ENCODE results near the gene DPRX. TPM values are rescaled to one million over a fixed set of nuclear protein-coding genes. Genes with fewer than 3 reads are reported as not detected.

Gene DPRX
- total and polyA plus RNA-seq, 2 experiments from 2014 or later: not detected

DNA sequence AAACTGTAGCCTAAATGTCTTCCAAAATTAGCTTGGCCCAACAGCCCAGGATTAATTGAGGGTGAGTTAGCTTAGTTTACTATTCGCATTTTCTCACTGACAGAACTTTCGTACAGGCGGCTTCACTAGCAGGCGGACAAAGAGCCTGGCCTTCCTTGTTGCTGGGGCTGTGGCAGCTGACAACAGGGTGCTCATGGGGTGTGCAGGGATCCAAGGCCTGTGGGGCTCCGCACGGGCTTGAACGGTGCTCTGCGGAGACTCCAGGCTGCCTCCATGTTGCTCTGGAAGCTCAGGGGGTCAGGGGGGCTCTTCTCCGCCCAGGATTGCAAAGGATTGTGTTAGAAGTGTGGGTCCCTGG, 36.3 kb upstream of the DPRX start:
- no peaks in the 10 kb centered on the region for H3K79me2 ChIP-seq (ENCODE audit: insufficient read depth)
- H3K4me1 ChIP-seq (ENCODE audit: insufficient read depth): no peaks in the 10 kb centered on the region
- DNase-seq: no peak
- H3K27ac ChIP-seq: no peak overlapping the region
- TF ChIP-seq EZH2 (IDR thresholded peaks at IDR 0.05; ENCODE audit: insufficient read depth, poor library complexity, severe bottlenecking) (no peak), EZH2phosphoT487 (IDR thresholded peaks at IDR 0.05; ENCODE audit: insufficient read depth, low read depth) (no peak)
- H3K4me3 ChIP-seq: no peak overlapping the region
- no peaks in the 10 kb centered on the region for H4K20me1 ChIP-seq (ENCODE audit: insufficient read depth)
- H3K4me2 ChIP-seq (ENCODE audit: unreplicated experiment): no peak overlapping the region
- no peaks in the 10 kb centered on the region for H3K9me3 ChIP-seq (ENCODE audit: low read depth)
- no peaks in the 10 kb centered on the region for H3K36me3 ChIP-seq (ENCODE audit: low read depth)
- no peaks in the 10 kb centered on the region for H3K9me2 ChIP-seq (ENCODE audit: insufficient read depth)
- in situ Hi-C loops (cut with MboI): no loop called here
- WGBS, 2 experiments (ENCODE audit: low coverage in 1 of 2, low lambda C conversion rate in 2 of 2, missing lambda C conversion rate in 2 of 2): 40 to 45% methylated on average over 9 of the region's 9 CpGs
- no peaks in the 10 kb centered on the region for H3K27me3 ChIP-seq (replicated peaks; ENCODE audit: insufficient read depth)
- H3K9ac ChIP-seq: no peak overlapping the region
- no peaks in the 10 kb centered on the region for H3F3A ChIP-seq (ENCODE audit: insufficient read depth)
- no peak overlapping the region for H2AFZ ChIP-seq

DNA sequence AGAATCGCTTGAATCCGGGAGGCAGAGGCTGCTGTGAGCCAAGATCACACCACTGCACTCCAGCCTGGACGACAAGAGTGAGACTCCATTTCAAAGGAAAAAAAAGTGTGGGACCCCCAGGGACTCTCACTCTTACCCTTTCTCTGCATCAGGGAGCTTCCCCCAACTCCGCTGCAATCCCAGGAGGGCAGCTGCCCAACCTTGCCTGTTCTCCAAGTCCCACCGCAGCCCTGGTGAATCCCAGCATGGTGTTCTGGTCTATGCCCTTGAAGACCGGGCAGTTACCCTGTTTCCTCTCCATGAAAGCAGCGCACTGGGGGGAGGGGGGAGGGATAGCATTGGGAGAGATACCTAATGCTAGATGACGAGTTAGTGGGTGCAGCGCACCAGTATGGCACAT, 35.7 kb upstream of the DPRX start:
- no peak for TF ChIP-seq EZH2 (IDR thresholded peaks at IDR 0.05; ENCODE audit: insufficient read depth, poor library complexity, severe bottlenecking)
- H3K9me3 ChIP-seq (ENCODE audit: low read depth): no peaks in the 10 kb centered on the region
- H3K9me2 ChIP-seq (ENCODE audit: insufficient read depth): no peaks in the 10 kb centered on the region
- H4K20me1 ChIP-seq (ENCODE audit: insufficient read depth): no peaks in the 10 kb centered on the region
- no peak overlapping the region for H3K4me3 ChIP-seq
- DNase-seq: no peak
- no peak overlapping the region for H3K27ac ChIP-seq
- no peaks in the 10 kb centered on the region for H3K27me3 ChIP-seq (replicated peaks; ENCODE audit: insufficient read depth)
- no peaks in the 10 kb centered on the region for H3K79me2 ChIP-seq (ENCODE audit: insufficient read depth)
- no peak overlapping the region for H2AFZ ChIP-seq
- H3K36me3 ChIP-seq (ENCODE audit: low read depth): no peaks in the 10 kb centered on the region
- H3K9ac ChIP-seq: no peak overlapping the region
- WGBS, 2 experiments (ENCODE audit: low coverage in 1 of 2, low lambda C conversion rate in 2 of 2, missing lambda C conversion rate in 2 of 2): 25% methylated on average over 9 of the region's 9 CpGs
- H3F3A ChIP-seq (ENCODE audit: insufficient read depth): no peaks in the 10 kb centered on the region
- in situ Hi-C loops (cut with MboI): no loop called here
- H3K4me1 ChIP-seq (ENCODE audit: insufficient read depth): no peaks in the 10 kb centered on the region
- no peak overlapping the region for H3K4me2 ChIP-seq (ENCODE audit: unreplicated experiment)

DNA sequence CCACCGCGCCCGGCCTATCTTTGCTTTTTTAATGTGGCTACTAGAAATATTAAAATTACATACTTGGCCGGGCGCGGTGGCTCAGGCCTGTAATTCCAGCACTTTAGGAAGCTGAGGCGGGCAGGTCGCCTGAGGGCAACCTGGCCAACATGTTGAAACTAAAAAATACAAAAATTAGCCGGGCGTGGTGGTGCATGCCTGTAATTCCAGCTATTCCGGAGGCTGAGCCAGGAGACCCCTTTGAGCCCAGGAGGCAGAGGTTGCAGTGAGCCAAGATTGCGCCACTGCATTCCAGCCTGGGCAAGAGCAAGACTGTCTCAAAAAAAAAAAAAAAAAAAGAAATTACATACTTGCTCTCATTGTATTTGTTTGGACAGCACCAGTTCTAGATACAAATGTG, 34.8 kb upstream of the DPRX start:
- Histone ChIP-seq H3K27me3 (replicated peaks; ENCODE audit: insufficient read depth) (no peaks in the 10 kb centered on the region), H3K9me3 (ENCODE audit: low read depth) (no peaks in the 10 kb centered on the region), H3K4me2 (ENCODE audit: unreplicated experiment) (no peak overlapping the region), H3K79me2 (ENCODE audit: insufficient read depth) (no peaks in the 10 kb centered on the region), H3K4me3 (no peak overlapping the region), H3K27ac (no peak overlapping the region), H3F3A (ENCODE audit: insufficient read depth) (no peaks in the 10 kb centered on the region), H4K20me1 (ENCODE audit: insufficient read depth) (no peaks in the 10 kb centered on the region), H3K36me3 (ENCODE audit: low read depth) (no peaks in the 10 kb centered on the region), H3K4me1 (ENCODE audit: insufficient read depth) (no peaks in the 10 kb centered on the region), H3K9ac (no peak overlapping the region), H2AFZ (no peak overlapping the region), H3K9me2 (ENCODE audit: insufficient read depth) (no peaks in the 10 kb centered on the region)
- DNase-seq: no peak
- TF ChIP-seq EZH2 (IDR thresholded peaks at IDR 0.05; ENCODE audit: insufficient read depth, poor library complexity, severe bottlenecking) (no peak), EZH2phosphoT487 (IDR thresholded peaks at IDR 0.05; ENCODE audit: insufficient read depth, low read depth) (no peak)
- WGBS, 2 experiments (ENCODE audit: low coverage in 1 of 2, low lambda C conversion rate in 2 of 2, missing lambda C conversion rate in 2 of 2): 54 to 60% methylated on average over 12 of the region's 12 CpGs
- in situ Hi-C loops (cut with MboI): no loop called here

DNA sequence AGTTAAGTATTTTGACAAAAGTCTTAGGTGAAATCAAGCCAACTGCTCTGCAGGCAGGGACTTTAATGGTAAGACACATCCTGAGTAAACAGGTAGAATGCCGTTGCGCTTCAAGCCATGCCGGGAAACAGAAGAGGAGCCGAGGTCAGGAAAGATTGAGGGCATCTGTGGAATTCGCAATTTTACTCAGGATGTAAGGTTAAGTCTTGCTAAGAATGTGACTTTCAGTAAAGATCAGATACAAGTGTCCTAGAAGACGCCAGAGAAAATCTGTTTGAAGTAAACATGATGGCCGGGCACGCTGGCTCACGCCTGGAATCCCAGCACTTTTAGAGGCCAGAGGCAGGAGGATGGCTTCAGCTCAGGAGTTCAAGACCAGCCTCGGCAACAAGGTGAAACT, 33.4 kb upstream of the DPRX start:
- TF ChIP-seq EZH2 (IDR thresholded peaks at IDR 0.05; ENCODE audit: insufficient read depth, poor library complexity, severe bottlenecking): no peak
- TF ChIP-seq EZH2phosphoT487 (IDR thresholded peaks at IDR 0.05; ENCODE audit: insufficient read depth, low read depth): no peak
- no peaks in the 10 kb centered on the region for H3K9me2 ChIP-seq (ENCODE audit: insufficient read depth)
- H3K36me3 ChIP-seq (ENCODE audit: low read depth): no peaks in the 10 kb centered on the region
- H3F3A ChIP-seq (ENCODE audit: insufficient read depth): no peaks in the 10 kb centered on the region
- no peak overlapping the region for H3K4me2 ChIP-seq (ENCODE audit: unreplicated experiment)
- in situ Hi-C loops (cut with MboI): no loop called here
- H3K9me3 ChIP-seq (ENCODE audit: low read depth): no peaks in the 10 kb centered on the region
- no peak for DNase-seq
- H3K4me1 ChIP-seq (ENCODE audit: insufficient read depth): no peaks in the 10 kb centered on the region
- no peak overlapping the region for H3K27ac ChIP-seq
- 28 to 31% methylated on average over 10 of the region's 10 CpGs for WGBS, 2 experiments (ENCODE audit: low coverage in 1 of 2, low lambda C conversion rate in 2 of 2, missing lambda C conversion rate in 2 of 2)
- no peaks in the 10 kb centered on the region for H3K27me3 ChIP-seq (replicated peaks; ENCODE audit: insufficient read depth)
- no peak overlapping the region for H3K4me3 ChIP-seq
- no peaks in the 10 kb centered on the region for H4K20me1 ChIP-seq (ENCODE audit: insufficient read depth)
- no peak overlapping the region for H2AFZ ChIP-seq
- no peak overlapping the region for H3K9ac ChIP-seq
- no peaks in the 10 kb centered on the region for H3K79me2 ChIP-seq (ENCODE audit: insufficient read depth)

DNA sequence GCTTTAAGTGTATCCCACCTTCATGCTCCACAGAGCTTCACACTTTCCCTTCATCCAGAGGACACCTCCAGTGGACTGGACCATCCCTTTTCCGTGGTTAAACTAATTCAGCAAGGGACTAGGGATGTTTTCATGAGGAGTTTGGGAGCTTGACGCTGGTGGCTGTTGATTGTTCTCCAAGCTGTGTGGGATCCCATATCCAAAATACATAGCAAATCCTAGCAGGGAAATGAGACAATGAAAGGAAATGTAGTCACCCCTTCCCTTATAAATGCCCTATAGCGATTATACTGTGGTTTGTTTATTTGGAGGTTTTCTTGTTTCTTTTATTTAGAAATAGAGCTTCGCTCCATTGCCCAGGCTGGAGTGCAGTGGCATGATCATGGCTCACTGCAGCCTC, 31.6 kb upstream of the DPRX start:
- TF ChIP-seq EZH2phosphoT487 (IDR thresholded peaks at IDR 0.05; ENCODE audit: insufficient read depth, low read depth) (no peak), EZH2 (IDR thresholded peaks at IDR 0.05; ENCODE audit: insufficient read depth, poor library complexity, severe bottlenecking) (no peak)
- Histone ChIP-seq H3K4me3 (no peak overlapping the region), H4K20me1 (ENCODE audit: insufficient read depth) (no peaks in the 10 kb centered on the region), H3K9me2 (ENCODE audit: insufficient read depth) (no peaks in the 10 kb centered on the region), H3F3A (ENCODE audit: insufficient read depth) (no peaks in the 10 kb centered on the region), H3K27me3 (replicated peaks; ENCODE audit: insufficient read depth) (no peaks in the 10 kb centered on the region), H3K9me3 (ENCODE audit: low read depth) (no peaks in the 10 kb centered on the region), H3K27ac (no peak overlapping the region), H2AFZ (no peak overlapping the region), H3K4me2 (ENCODE audit: unreplicated experiment) (no peak overlapping the region), H3K4me1 (ENCODE audit: insufficient read depth) (no peaks in the 10 kb centered on the region), H3K79me2 (ENCODE audit: insufficient read depth) (no peaks in the 10 kb centered on the region), H3K36me3 (ENCODE audit: low read depth) (no peaks in the 10 kb centered on the region), H3K9ac (no peak overlapping the region)
- in situ Hi-C loops (cut with MboI): no loop called here
- no peak for DNase-seq
- 48 to 58% methylated on average over 4 of the region's 4 CpGs for WGBS, 2 experiments (ENCODE audit: low coverage in 1 of 2, low lambda C conversion rate in 2 of 2, missing lambda C conversion rate in 2 of 2)
